A549 (cell line): ENCODE results near the gene RIC3. TPM values are rescaled to one million over a fixed set of nuclear protein-coding genes. Genes with fewer than 3 reads are reported as not detected.

ENCODE experiments used
- ATAC-seq, 2 experiments: fragments of 200-7000 bp in 1 of 2; fragments of >200 bp in 1 of 2; cut with Nextera tagmentation in 1 of 2; cut with Tn5 transposase in 1 of 2; 3 replicates each; pipeline versions ENCODE4 v1.8.0 to v1.9.1; 2018 to 2020; ENCODE audit warnings: mild to moderate bottlenecking in 1 of 2, moderate library complexity in 1 of 2
- CTCF ChIA-PET: fragments of 300-600 bp; sonication (Branson Sonifier 250); formaldehyde crosslinking; extraction: SDS; loops from one replicate; lab custom pipeline; 2021; ENCODE audit warnings: antibody characterized with exemption, inconsistent platforms; lab: Yijun Ruan, JAX
- POLR2A ChIA-PET: fragments of 350-600 bp; formaldehyde crosslinking; extraction: SDS; loops from one replicate; lab custom pipeline; 2021; ENCODE audit warnings: antibody characterized with exemption, inconsistent platforms; lab: Yijun Ruan, JAX
- DNase-seq, 2 experiments: peaks; one replicate each; pipeline versions ENCODE4 v3.0.0 to v3.0.0-alpha.2; 2011 to 2016; ENCODE audit warnings: low read depth in 1 of 2, low spot score in 1 of 2
- FAIRE-seq: peaks from 2 replicates; lab custom pipeline; 2011; peaks lifted over from hg19 to GRCh38; lab: Jason Lieb, UNC
- H3K27ac ChIP-seq, 2 experiments: fragments of >200 bp; sonication (Bioruptor Twin); formaldehyde crosslinking; 3 replicates each; pipeline ENCODE4 v1.5.1; 2016 to 2017
- H3K4me1 ChIP-seq: fragments of >200 bp; sonication (Bioruptor Twin); formaldehyde crosslinking; 3 replicates; pipeline ENCODE4 v1.6.1; 2016
- H3K4me2 ChIP-seq: fragments of >200 bp; sonication (Bioruptor Twin); formaldehyde crosslinking; 3 replicates; pipeline ENCODE4 v1.6.1; 2016
- H3K4me3 ChIP-seq: fragments of >200 bp; sonication (Bioruptor Twin); formaldehyde crosslinking; 3 replicates; pipeline ENCODE4 v1.5.1; 2016
- H3K9me3 ChIP-seq: fragments of >200 bp; sonication (Bioruptor Twin); formaldehyde crosslinking; 3 replicates; pipeline ENCODE4 v1.6.1; 2016
- BHLHE40 ChIP-seq: IDR thresholded peaks from 2 replicates; pipeline ENCODE4 v1.6.1; 2012; ENCODE audit warnings: low read depth, low read length, inconsistent platforms
- CHD4 ChIP-seq: fragments of 200-600 bp; sonication (generic); IDR thresholded peaks from 2 replicates; pipeline ENCODE4 v1.6.1; 2016; ENCODE audit warnings: antibody characterized with exemption, mild to moderate bottlenecking, borderline replicate concordance
- EHF ChIP-seq: fragments of 250-450 bp; sonication (Bioruptor Pico); IDR thresholded peaks from 2 replicates; pipeline ENCODE4 v1.5.0; 2020; ENCODE audit warnings: mild to moderate bottlenecking
- ESRRA ChIP-seq: fragments of 150-350 bp; IDR thresholded peaks from 2 replicates; pipeline ENCODE4 v1.6.1; 2014; ENCODE audit warnings: mild to moderate bottlenecking, low read length, borderline replicate concordance
- FOSL2 ChIP-seq, 2 experiments: fragments of 450-650 bp in 1 of 2; fragments of >200 bp in 1 of 2; sonication (Bioruptor Twin) in 1 of 2; formaldehyde crosslinking; IDR thresholded peaks; 2 replicates each; pipeline versions ENCODE4 v1.5.0 to v1.6.1; 2016 to 2020; ENCODE audit warnings: mild to moderate bottlenecking in 1 of 2, moderate library complexity in 1 of 2
- FOXS1 ChIP-seq: fragments of 250-450 bp; sonication (Bioruptor Pico); IDR thresholded peaks from 2 replicates; pipeline ENCODE4 v1.5.0; 2020; ENCODE audit warnings: mild to moderate bottlenecking, moderate library complexity
- GATA3 ChIP-seq: IDR thresholded peaks from 2 replicates; pipeline ENCODE4 v1.6.1; 2012; ENCODE audit warnings: borderline replicate concordance
- HMGXB4 ChIP-seq: fragments of 250-450 bp; sonication (Bioruptor Pico); IDR thresholded peaks from 2 replicates; pipeline ENCODE4 v1.5.0; 2021; ENCODE audit warnings: mild to moderate bottlenecking, moderate library complexity, borderline replicate concordance
- HOXA7 ChIP-seq: fragments of 250-450 bp; sonication (Bioruptor Pico); IDR thresholded peaks from 2 replicates; pipeline ENCODE4 v1.5.0; 2020; ENCODE audit warnings: mild to moderate bottlenecking, moderate library complexity
- HOXB13 ChIP-seq: fragments of 250-450 bp; sonication (Bioruptor Pico); IDR thresholded peaks from 2 replicates; pipeline ENCODE4 v1.5.0; 2020; ENCODE audit warnings: low read depth, mild to moderate bottlenecking, moderate library complexity
- MAZ ChIP-seq: fragments of 150-350 bp; IDR thresholded peaks from 2 replicates; pipeline ENCODE4 v1.6.1; 2014; ENCODE audit warnings: antibody characterized with exemption, low read depth, low read length, borderline replicate concordance
- MYC ChIP-seq: IDR thresholded peaks from 2 replicates; pipeline ENCODE4 v1.6.1; 2012; ENCODE audit warnings: mild to moderate bottlenecking, inconsistent platforms, low read length, improper control_type of control experiment, borderline replicate concordance
- NPAS2 ChIP-seq: fragments of 250-450 bp; sonication (Bioruptor Pico); IDR thresholded peaks from 2 replicates; pipeline ENCODE4 v1.8.0; 2022; ENCODE audit warnings: mild to moderate bottlenecking, moderate library complexity, borderline replicate concordance
- RAD21 ChIP-seq, 2 experiments: fragments of >200 bp in 1 of 2; sonication (Bioruptor Twin) in 1 of 2; formaldehyde crosslinking in 1 of 2; IDR thresholded peaks in 1 of 2; conservative IDR thresholded peaks in 1 of 2; 2 replicates in 1 of 2; 3 replicates in 1 of 2; pipeline ENCODE4 v1.6.1; 2012 to 2018; ENCODE audit warnings: inconsistent platforms in 1 of 2
- RARB ChIP-seq: fragments of 250-450 bp; sonication (Bioruptor Pico); IDR thresholded peaks from 2 replicates; pipeline ENCODE4 v1.8.0; 2021; ENCODE audit warnings: mild to moderate bottlenecking, moderate library complexity
- RNF2 ChIP-seq: fragments of 200-600 bp; sonication (generic); IDR thresholded peaks from 2 replicates; pipeline ENCODE4 v1.6.1; 2016; ENCODE audit warnings: low read depth, mild to moderate bottlenecking, antibody characterized with exemption, moderate library complexity, borderline replicate concordance
- SMC3 ChIP-seq: fragments of >200 bp; sonication (Bioruptor Twin); formaldehyde crosslinking; IDR thresholded peaks from 3 replicates; pipeline ENCODE4 v1.6.1; 2018; ENCODE audit warnings: inconsistent platforms
- ZC3H11A ChIP-seq: fragments of 450-650 bp; IDR thresholded peaks from 2 replicates; pipeline ENCODE4 v1.6.1; 2014; ENCODE audit warnings: antibody characterized with exemption, mild to moderate bottlenecking
- ZSCAN20 ChIP-seq: fragments of 250-450 bp; sonication (Bioruptor Pico); IDR thresholded peaks from 2 replicates; pipeline ENCODE4 v1.8.0; 2022; ENCODE audit warnings: mild to moderate bottlenecking, moderate library complexity
- WGBS: methylation state at CpG from one replicate; pipeline ENCODE4 v1.1.6; 2017; ENCODE audit errors: missing lambda C conversion rate; 5-methylcytosine and 5-hydroxymethylcytosine counted together
- polyA plus RNA-seq, 4 experiments: library from polyadenylated mRNA; depleted of rRNA in 3 of 4; stranded (reverse); fragments of >200 nt; fragmentation: RNase III in 1 of 4; extraction: RNeasy Plus Mini Kit Qiagen cat#74134 plus additional on column Dnase treatment in 1 of 4; gene quantifications; 2 replicates in 3 of 4; 3 replicates in 1 of 4; pipeline ENCODE4 v1.2.3, GENCODE V29; 2011 to 2017
- TF ChIP-seq, protein P1 (sequence below): fragments of >200 bp; sonication (Bioruptor Twin); formaldehyde crosslinking; IDR thresholded peaks from 3 replicates; pipeline ENCODE4 v1.5.1; 2016
- TF ChIP-seq, protein P2 (sequence below): fragments of >200 bp; sonication (Bioruptor Twin); formaldehyde crosslinking; IDR thresholded peaks from 2 replicates; pipeline ENCODE4 v1.6.1; 2016
- TF ChIP-seq, protein P3 (sequence below): fragments of >200 bp; sonication (Bioruptor Twin); formaldehyde crosslinking; IDR thresholded peaks from 3 replicates; pipeline ENCODE4 v1.6.1; 2016

RIC3 gene
- polyA plus RNA-seq, 2 of the 4 experiments (the other 2 are of a cell fraction): 1.7 to 3.2 TPM

GRCh38 chr11:8099291-8099899, 69.4 kb downstream of the RIC3 start:
- WGBS: 34% methylated on average over 3 of the region's 3 CpGs
- Histone ChIP-seq H3K9me3 (no peaks in the 10 kb centered on the region), H3K4me2 (no peak overlapping the region), H3K27ac (no peak overlapping the region), H3K4me1 (no peaks in the 10 kb centered on the region), H3K4me3 (no peak overlapping the region)
- ChIA-PET POLR2A (interaction anchor here (1.0 to 1.2 kb wide), 3 partner anchors 66 to 112 kb away, joined by 4 to 5 read pairs (median 4); partner anchors contain the start of gene EIF3F), CTCF (interaction anchor here (0.6 to 30.1 kb wide), 53 partner anchors 10 to 1003 kb away, joined by 3 to 644 read pairs (median 5); partner anchors contain the start of genes EIF3F and TUB)
- TF ChIP-seq SMC3: peak; percentile 74
- TF ChIP-seq RAD21 (conservative IDR thresholded peaks at IDR 0.05 in 1 of 2, IDR thresholded peaks at IDR 0.05 in 1 of 2): peak; percentile 86
- TF ChIP-seq HOXA7 (CRISPR knock-in tag): no peak
- TF ChIP-seq, protein P1, sequence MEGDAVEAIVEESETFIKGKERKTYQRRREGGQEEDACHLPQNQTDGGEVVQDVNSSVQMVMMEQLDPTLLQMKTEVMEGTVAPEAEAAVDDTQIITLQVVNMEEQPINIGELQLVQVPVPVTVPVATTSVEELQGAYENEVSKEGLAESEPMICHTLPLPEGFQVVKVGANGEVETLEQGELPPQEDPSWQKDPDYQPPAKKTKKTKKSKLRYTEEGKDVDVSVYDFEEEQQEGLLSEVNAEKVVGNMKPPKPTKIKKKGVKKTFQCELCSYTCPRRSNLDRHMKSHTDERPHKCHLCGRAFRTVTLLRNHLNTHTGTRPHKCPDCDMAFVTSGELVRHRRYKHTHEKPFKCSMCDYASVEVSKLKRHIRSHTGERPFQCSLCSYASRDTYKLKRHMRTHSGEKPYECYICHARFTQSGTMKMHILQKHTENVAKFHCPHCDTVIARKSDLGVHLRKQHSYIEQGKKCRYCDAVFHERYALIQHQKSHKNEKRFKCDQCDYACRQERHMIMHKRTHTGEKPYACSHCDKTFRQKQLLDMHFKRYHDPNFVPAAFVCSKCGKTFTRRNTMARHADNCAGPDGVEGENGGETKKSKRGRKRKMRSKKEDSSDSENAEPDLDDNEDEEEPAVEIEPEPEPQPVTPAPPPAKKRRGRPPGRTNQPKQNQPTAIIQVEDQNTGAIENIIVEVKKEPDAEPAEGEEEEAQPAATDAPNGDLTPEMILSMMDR: peak; percentile 85
- TF ChIP-seq ESRRA: no peak
- peak; percentile 82 to 92 for ATAC-seq
- FAIRE-seq: peak; percentile 73
- DNase-seq: peak; percentile 56 to 80

- peak; percentile 41 to 47; a peak in 4 of 6 replicates for ATAC-seq
- Histone ChIP-seq H3K27ac (no peak overlapping the region), H3K4me2 (no peak overlapping the region), H3K9me3 (no peaks in the 10 kb centered on the region), H3K4me1 (no peaks in the 10 kb centered on the region), H3K4me3 (no peak overlapping the region)
- TF ChIP-seq MAZ (no peak), BHLHE40 (no peak), MYC (no peak), CHD4 (no peak), RNF2 (no peak), ZSCAN20 (CRISPR knock-in tag) (no peak), RAD21 (conservative IDR thresholded peaks at IDR 0.05 in 1 of 2, IDR thresholded peaks at IDR 0.05 in 1 of 2) (no peak)
- TF ChIP-seq, protein P1: no peak
- ChIA-PET POLR2A (interaction anchor here (1.0 to 1.2 kb wide), 3 partner anchors 66 to 112 kb away, joined by 4 to 5 read pairs (median 4); partner anchors contain the start of gene EIF3F), CTCF (interaction anchor here (0.6 to 30.1 kb wide), 49 partner anchors 10 to 1003 kb away, joined by 3 to 644 read pairs (median 5); partner anchors contain the start of gene TUB)
- WGBS: 78% methylated on average over 6 of the region's 6 CpGs
- no peak for DNase-seq
- no peak for FAIRE-seq
Observed at GRCh38 chr11:8098879-8099278, 69.9 kb downstream of the RIC3 start.

GRCh38 chr11:8098361-8098760, 70.5 kb downstream of the RIC3 start:
- H3K4me1 ChIP-seq: no peaks in the 10 kb centered on the region
- FAIRE-seq: no peak
- DNase-seq: no peak
- H3K27ac ChIP-seq: no peak overlapping the region
- 57% methylated on average over 4 of the region's 4 CpGs for WGBS
- no peak overlapping the region for H3K4me2 ChIP-seq
- peak in 1 of 2 experiments; percentile 44; a peak in 3 of 6 replicates for ATAC-seq
- ChIA-PET CTCF (interaction anchor here (0.8 to 30.1 kb wide), 23 partner anchors 10 to 527 kb away, joined by 3 to 644 read pairs (median 9); partner anchors contain the start of gene TUB), POLR2A (interaction anchor here (1.0 kb wide), 1 partner anchor 66 kb away, joined by 4 read pairs; no protein-coding TSS in a partner anchor)
- no peaks in the 10 kb centered on the region for H3K9me3 ChIP-seq
- H3K4me3 ChIP-seq: no peak overlapping the region
- TF ChIP-seq, protein P2, sequence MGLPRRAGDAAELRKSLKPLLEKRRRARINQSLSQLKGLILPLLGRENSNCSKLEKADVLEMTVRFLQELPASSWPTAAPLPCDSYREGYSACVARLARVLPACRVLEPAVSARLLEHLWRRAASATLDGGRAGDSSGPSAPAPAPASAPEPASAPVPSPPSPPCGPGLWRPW: no peak
- TF ChIP-seq RAD21 (conservative IDR thresholded peaks at IDR 0.05 in 1 of 2, IDR thresholded peaks at IDR 0.05 in 1 of 2) (no peak), ZSCAN20 (CRISPR knock-in tag) (no peak), FOSL2 (IDR thresholded peaks at IDR 0.05) (no peak), FOSL2 (CRISPR knock-in tag; IDR thresholded peaks at IDR 0.05) (no peak), EHF (CRISPR knock-in tag) (no peak), GATA3 (no peak), RARB (no peak), CHD4 (no peak), FOXS1 (no peak), SMC3 (no peak), ZC3H11A (no peak), HMGXB4 (CRISPR knock-in tag) (no peak), NPAS2 (no peak), HOXB13 (CRISPR knock-in tag) (no peak)
- TF ChIP-seq, protein P3, sequence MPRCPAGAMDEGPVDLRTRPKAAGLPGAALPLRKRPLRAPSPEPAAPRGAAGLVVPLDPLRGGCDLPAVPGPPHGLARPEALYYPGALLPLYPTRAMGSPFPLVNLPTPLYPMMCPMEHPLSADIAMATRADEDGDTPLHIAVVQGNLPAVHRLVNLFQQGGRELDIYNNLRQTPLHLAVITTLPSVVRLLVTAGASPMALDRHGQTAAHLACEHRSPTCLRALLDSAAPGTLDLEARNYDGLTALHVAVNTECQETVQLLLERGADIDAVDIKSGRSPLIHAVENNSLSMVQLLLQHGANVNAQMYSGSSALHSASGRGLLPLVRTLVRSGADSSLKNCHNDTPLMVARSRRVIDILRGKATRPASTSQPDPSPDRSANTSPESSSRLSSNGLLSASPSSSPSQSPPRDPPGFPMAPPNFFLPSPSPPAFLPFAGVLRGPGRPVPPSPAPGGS: no peak
